Mesothelial cell of epicardium (in vitro differentiated cells): ENCODE data around the gene NUDCD3. TPM values are rescaled to one million over a fixed set of nuclear protein-coding genes. Genes with fewer than 3 reads are reported as not detected.

Source experiments
- DNase-seq, 2 experiments: peaks; one replicate each; pipeline ENCODE4 v3.0.0; 2021; ENCODE audit warnings: low spot score in 2 of 2; ENCODE audit not compliant: unreplicated experiment in 2 of 2
- H3K27ac Mint-ChIP-seq: 2 replicates; pipeline ENCODE4 v1.8.0; 2021; ENCODE audit warnings: mixed read lengths
- H3K27me3 Mint-ChIP-seq: 2 replicates; pipeline ENCODE4 v1.8.0; 2021; ENCODE audit warnings: low read depth, mixed read lengths
- H3K36me3 Mint-ChIP-seq: 2 replicates; pipeline ENCODE4 v1.8.0; 2021; ENCODE audit warnings: mixed read lengths
- H3K4me1 Mint-ChIP-seq: 2 replicates; pipeline ENCODE4 v1.8.0; 2021; ENCODE audit warnings: mixed read lengths
- H3K4me3 Mint-ChIP-seq: 2 replicates; pipeline ENCODE4 v1.8.0; 2021; ENCODE audit warnings: mild to moderate bottlenecking, moderate library complexity, mixed read lengths
- H3K9me3 Mint-ChIP-seq: 2 replicates; pipeline ENCODE4 v1.8.0; 2021; ENCODE audit warnings: mixed read lengths
- CTCF ChIP-seq: fragments of 200-600 bp; sonication (generic); IDR thresholded peaks from one replicate; pipeline ENCODE4 v1.5.0; 2021; ENCODE audit warnings: antibody characterized with exemption; ENCODE audit not compliant: unreplicated experiment
- total RNA-seq: library from RNA; stranded (reverse); gene quantifications from 3 replicates; pipeline ENCODE4 v1.2.1, GENCODE V29; 2021

The NUDCD3 gene
- total RNA-seq, 1 donor from 2014 or later: 104 TPM

GRCh38 chr7:44378744-44379143 lies 111.7 kb downstream of the NUDCD3 start:
- DNase-seq: no peak
- H3K4me3 Mint-ChIP-seq: no peak overlapping the region
- no peak overlapping the region for H3K27ac Mint-ChIP-seq
- peaks cover 25% of the 10 kb centered on the region for H3K27me3 Mint-ChIP-seq
- no peaks in the 10 kb centered on the region for H3K36me3 Mint-ChIP-seq
- no peaks in the 10 kb centered on the region for H3K9me3 Mint-ChIP-seq
- no peaks in the 10 kb centered on the region for H3K4me1 Mint-ChIP-seq
- no peak for TF ChIP-seq CTCF

- Mint-ChIP-seq H3K4me3 (no peak overlapping the region), H3K4me1 (no peaks in the 10 kb centered on the region), H3K36me3 (no peaks in the 10 kb centered on the region), H3K27me3 (peaks cover 31% of the 10 kb centered on the region), H3K27ac (no peak overlapping the region), H3K9me3 (no peaks in the 10 kb centered on the region)
- DNase-seq: no peak
- TF ChIP-seq CTCF: no peak
Measured at GRCh38 chr7:44377681-44378421, 112.6 kb downstream of the NUDCD3 start.

GRCh38 chr7:44377134-44377463 lies 113.4 kb downstream of the NUDCD3 start:
- no peak for DNase-seq
- H3K27me3 Mint-ChIP-seq: peaks cover 34% of the 10 kb centered on the region
- H3K4me3 Mint-ChIP-seq: no peak overlapping the region
- no peaks in the 10 kb centered on the region for H3K4me1 Mint-ChIP-seq
- TF ChIP-seq CTCF: no peak
- H3K27ac Mint-ChIP-seq: no peak overlapping the region
- no peaks in the 10 kb centered on the region for H3K9me3 Mint-ChIP-seq
- H3K36me3 Mint-ChIP-seq: no peaks in the 10 kb centered on the region

GRCh38 chr7:44376429-44377133 lies 113.9 kb downstream of the NUDCD3 start:
- H3K9me3 Mint-ChIP-seq: no peaks in the 10 kb centered on the region
- peaks cover 37% of the 10 kb centered on the region for H3K27me3 Mint-ChIP-seq
- no peak for TF ChIP-seq CTCF
- no peak for DNase-seq
- H3K4me1 Mint-ChIP-seq: no peaks in the 10 kb centered on the region
- H3K27ac Mint-ChIP-seq: no peak overlapping the region
- no peaks in the 10 kb centered on the region for H3K36me3 Mint-ChIP-seq
- H3K4me3 Mint-ChIP-seq: no peak overlapping the region

- Mint-ChIP-seq H3K27me3 (peaks cover 43% of the 10 kb centered on the region), H3K27ac (no peak overlapping the region), H3K4me3 (no peak overlapping the region), H3K36me3 (no peaks in the 10 kb centered on the region), H3K9me3 (no peaks in the 10 kb centered on the region), H3K4me1 (no peaks in the 10 kb centered on the region)
- DNase-seq: no peak
- no peak for TF ChIP-seq CTCF
Measured at GRCh38 chr7:44375926-44376342, 114.5 kb downstream of the NUDCD3 start.
